Measurements from ENCODE around the gene HOMER1.
A peak's percentile ranks its signal among the peaks of the same experiment; 100 is the strongest.

The HOMER1 gene

GRCh38 chr5:79488058-79488457 is 25.9 kb downstream of the HOMER1 start:
- DNase-seq = no peak

GRCh38 chr5:79487251-79487650 is 26.7 kb downstream of the HOMER1 start:
- no peak for DNase-seq

- DNase-seq = no peak
Observed at GRCh38 chr5:79486116-79486515, 27.8 kb downstream of the HOMER1 start.

GRCh38 chr5:79484731-79485130 is 29.2 kb downstream of the HOMER1 start:
- no peak for DNase-seq

- no peak for DNase-seq
Observed at GRCh38 chr5:79481574-79481973, 32.4 kb downstream of the HOMER1 start.

- no peak for DNase-seq
Observed at GRCh38 chr5:79480991-79481390, 32.9 kb downstream of the HOMER1 start.

- DNase-seq = no peak
Observed at GRCh38 chr5:79475152-79475466, 38.8 kb downstream of the HOMER1 start.

- DNase-seq = no peak
Observed at GRCh38 chr5:79474367-79475151, 39.4 kb downstream of the HOMER1 start.

GRCh38 chr5:79471556-79471955 is 42.4 kb downstream of the HOMER1 start:
- no peak for DNase-seq

- DNase-seq = peak; percentile 2
Observed at GRCh38 chr5:79464695-79465332, 49.1 kb downstream of the HOMER1 start.

GRCh38 chr5:79464278-79464677 is 49.7 kb downstream of the HOMER1 start:
- DNase-seq = no peak

GRCh38 chr5:79459626-79460025 is 54.3 kb downstream of the HOMER1 start:
- DNase-seq = no peak

- no peak for DNase-seq
Observed at GRCh38 chr5:79456890-79457583, 56.9 kb downstream of the HOMER1 start.

- no peak for DNase-seq
Observed at GRCh38 chr5:79456400-79456799, 57.5 kb downstream of the HOMER1 start.

- no peak for DNase-seq
Observed at GRCh38 chr5:79454043-79454442, 59.9 kb downstream of the HOMER1 start.

- no peak for DNase-seq
Observed at GRCh38 chr5:79448336-79448735, 65.6 kb downstream of the HOMER1 start.

- no peak for DNase-seq
Observed at GRCh38 chr5:79436821-79437220, 77.1 kb downstream of the HOMER1 start.

- DNase-seq = no peak
Observed at GRCh38 chr5:79436224-79436623, 77.7 kb downstream of the HOMER1 start.

- no peak for DNase-seq
Observed at GRCh38 chr5:79430196-79430595, 83.7 kb downstream of the HOMER1 start.

GRCh38 chr5:79423296-79423695 is 90.6 kb downstream of the HOMER1 start:
- no peak for DNase-seq

GRCh38 chr5:79420248-79420647 is 93.7 kb downstream of the HOMER1 start:
- no peak for DNase-seq

- no peak for DNase-seq
Observed at GRCh38 chr5:79418276-79418675, 95.7 kb downstream of the HOMER1 start.

- no peak for DNase-seq
Observed at GRCh38 chr5:79417495-79417894, 96.4 kb downstream of the HOMER1 start.

GRCh38 chr5:79416499-79416898 is 97.4 kb downstream of the HOMER1 start:
- DNase-seq = no peak
